Measurements from ENCODE around the gene PCDHGC4.

Gene PCDHGC4

GRCh38 chr5:141517880-141518617 lies 33.2 kb downstream of the PCDHGC4 start:
- no peak overlapping the region for H3K4me2 ChIP-seq (ENCODE audit: low read depth, low read length)
- H2AFZ ChIP-seq (ENCODE audit: low read length), result no peak overlapping the region
- H3K36me3 ChIP-seq (replicated peaks; ENCODE audit: insufficient read depth, low read length), result no peaks in the 10 kb centered on the region; the same call in none of the 2 replicates
- no peaks in the 10 kb centered on the region for H3K27me3 ChIP-seq (replicated peaks; ENCODE audit: insufficient read depth, low read length)
- H3K27ac ChIP-seq (ENCODE audit: low read length), result no peak overlapping the region
- no peaks in the 10 kb centered on the region for H3K9me3 ChIP-seq (replicated peaks; ENCODE audit: insufficient read depth, low read length)
- no peaks in the 10 kb centered on the region for H4K20me1 ChIP-seq (ENCODE audit: insufficient read depth, low read length)
- no peaks in the 10 kb centered on the region for H3K9me2 ChIP-seq (replicated peaks; ENCODE audit: insufficient read depth, low read length)
- no peaks in the 10 kb centered on the region for H3K79me2 ChIP-seq (ENCODE audit: low read length)
- no peak overlapping the region for H3K4me3 ChIP-seq (ENCODE audit: low read length)
- H3K4me1 ChIP-seq (ENCODE audit: low read length), result peaks cover 43% of the 10 kb centered on the region
- DNase-seq, result no peak
- peaks cover 25% of the 10 kb centered on the region for H3F3A ChIP-seq (ENCODE audit: insufficient read depth, low read length)
- no peak for TF ChIP-seq EZH2 (optimal IDR thresholded peaks at IDR 0.05; ENCODE audit: low read depth, low read length)
- no peak for TF ChIP-seq EZH2phosphoT487 (IDR thresholded peaks at IDR 0.05; ENCODE audit: low read length)
- no peak for TF ChIP-seq CTCF (IDR thresholded peaks at IDR 0.05; ENCODE audit: low read length)
- no peak overlapping the region for H3K9ac ChIP-seq (ENCODE audit: low read length)

GRCh38 chr5:141518618-141519015 lies 33.8 kb downstream of the PCDHGC4 start:
- H3K36me3 ChIP-seq (replicated peaks; ENCODE audit: insufficient read depth, low read length), result no peaks in the 10 kb centered on the region; the same call in none of the 2 replicates
- no peak overlapping the region for H3K4me2 ChIP-seq (ENCODE audit: low read depth, low read length)
- peaks cover 47% of the 10 kb centered on the region for H3K4me1 ChIP-seq (ENCODE audit: low read length)
- peaks cover 21% of the 10 kb centered on the region for H3F3A ChIP-seq (ENCODE audit: insufficient read depth, low read length)
- no peaks in the 10 kb centered on the region for H3K27me3 ChIP-seq (replicated peaks; ENCODE audit: insufficient read depth, low read length)
- H3K4me3 ChIP-seq (ENCODE audit: low read length), result no peak overlapping the region
- no peaks in the 10 kb centered on the region for H3K9me2 ChIP-seq (replicated peaks; ENCODE audit: insufficient read depth, low read length)
- H3K27ac ChIP-seq (ENCODE audit: low read length), result no peak overlapping the region
- no peak for DNase-seq
- H4K20me1 ChIP-seq (ENCODE audit: insufficient read depth, low read length), result no peaks in the 10 kb centered on the region
- TF ChIP-seq EZH2 (optimal IDR thresholded peaks at IDR 0.05; ENCODE audit: low read depth, low read length) (no peak), EZH2phosphoT487 (IDR thresholded peaks at IDR 0.05; ENCODE audit: low read length) (no peak), CTCF (IDR thresholded peaks at IDR 0.05; ENCODE audit: low read length) (no peak)
- no peaks in the 10 kb centered on the region for H3K79me2 ChIP-seq (ENCODE audit: low read length)
- no peaks in the 10 kb centered on the region for H3K9me3 ChIP-seq (replicated peaks; ENCODE audit: insufficient read depth, low read length)
- H2AFZ ChIP-seq (ENCODE audit: low read length), result no peak overlapping the region
- H3K9ac ChIP-seq (ENCODE audit: low read length), result no peak overlapping the region

GRCh38 chr5:141519605-141520565 lies 35.1 kb downstream of the PCDHGC4 start:
- Histone ChIP-seq H2AFZ (ENCODE audit: low read length) (no peak overlapping the region), H3K79me2 (ENCODE audit: low read length) (0 out of 2 replicates have a peak, but pooled peaks cover 5% of the 10 kb centered on the region), H3K9me3 (replicated peaks; ENCODE audit: insufficient read depth, low read length) (no peaks in the 10 kb centered on the region), H3K9ac (ENCODE audit: low read length) (no peak overlapping the region), H3K9me2 (replicated peaks; ENCODE audit: insufficient read depth, low read length) (no peaks in the 10 kb centered on the region), H3K4me2 (ENCODE audit: low read depth, low read length) (no peak overlapping the region), H3F3A (ENCODE audit: insufficient read depth, low read length) (peaks cover 11% of the 10 kb centered on the region), H3K27me3 (replicated peaks; ENCODE audit: insufficient read depth, low read length) (no peaks in the 10 kb centered on the region), H4K20me1 (ENCODE audit: insufficient read depth, low read length) (no peaks in the 10 kb centered on the region), H3K4me1 (ENCODE audit: low read length) (peaks cover 43% of the 10 kb centered on the region), H3K36me3 (replicated peaks; ENCODE audit: insufficient read depth, low read length) (no peaks in the 10 kb centered on the region; the same call in none of the 2 replicates), H3K27ac (ENCODE audit: low read length) (no peak overlapping the region), H3K4me3 (ENCODE audit: low read length) (no peak overlapping the region)
- DNase-seq, result no peak
- no peak for TF ChIP-seq EZH2 (optimal IDR thresholded peaks at IDR 0.05; ENCODE audit: low read depth, low read length)
- TF ChIP-seq EZH2phosphoT487 (IDR thresholded peaks at IDR 0.05; ENCODE audit: low read length), result no peak
- TF ChIP-seq CTCF (IDR thresholded peaks at IDR 0.05; ENCODE audit: low read length), result no peak

Data from MM.1S (cell line).